Stimulated activated naive CD8-positive, alpha-beta T cell treated with anti-CD3 and anti-CD28 coated beads, Interleukin-15, Interleukin-2, amounts not matched to agents 100 ng/mL and 50 ng/mL, for 24 hours (primary cell): ENCODE results near the gene CALML4.
"Not testable (repeated sequence)": the region's sequence is repeated elsewhere in the genome, so short reads cannot be mapped to it uniquely, and the experiment has no call there.

Experiments
- H3K27ac Mint-ChIP-seq: one replicate; pipeline ENCODE4 v1.8.0; 2021; ENCODE audit warnings: mild to moderate bottlenecking, mixed read lengths
- H3K27me3 Mint-ChIP-seq: one replicate; pipeline ENCODE4 v1.8.0; 2021; ENCODE audit warnings: mixed read lengths
- H3K36me3 Mint-ChIP-seq: one replicate; pipeline ENCODE4 v1.8.0; 2021; ENCODE audit warnings: low read depth, mixed read lengths
- H3K4me1 Mint-ChIP-seq: one replicate; pipeline ENCODE4 v1.8.0; 2021; ENCODE audit warnings: low read depth, mixed read lengths
- H3K4me3 Mint-ChIP-seq: one replicate; pipeline ENCODE4 v1.8.0; 2021; ENCODE audit warnings: mild to moderate bottlenecking, mixed read lengths
- H3K9me3 Mint-ChIP-seq: one replicate; pipeline ENCODE4 v1.8.0; 2021; ENCODE audit warnings: mixed read lengths

CALML4 gene

DNA sequence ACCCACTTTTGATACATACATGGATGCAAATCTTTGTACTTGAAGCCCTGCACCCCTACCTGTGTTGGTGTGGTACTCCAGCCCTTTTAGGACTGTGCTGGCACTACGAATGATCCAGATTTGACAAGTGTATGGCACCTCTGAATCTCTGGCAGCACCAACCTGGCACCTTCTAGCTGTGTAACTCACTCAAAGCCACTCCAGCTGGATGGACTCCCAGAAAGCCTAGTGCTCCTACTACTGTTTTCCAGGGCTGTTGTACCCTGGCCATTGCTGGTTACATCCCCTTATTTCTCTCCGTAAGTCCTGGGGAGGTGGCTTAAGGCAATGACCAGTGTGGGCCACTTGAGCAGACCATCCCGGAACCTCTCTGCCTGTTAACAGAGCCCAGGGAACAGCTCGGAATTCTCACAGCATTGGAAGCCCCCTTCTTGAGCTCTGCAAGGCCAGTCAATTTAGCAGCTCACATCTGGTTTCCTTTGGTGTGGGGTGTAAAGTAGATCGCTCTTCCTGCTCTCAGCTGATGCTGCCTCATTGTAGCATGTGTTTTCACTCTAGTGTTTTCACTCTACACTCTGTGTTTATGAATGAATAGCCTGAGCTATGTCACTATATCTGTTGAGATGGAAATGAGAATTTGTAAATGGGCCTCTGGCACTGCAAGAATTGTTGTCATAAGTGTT is 12.2 kb downstream of the CALML4 start:
- no peak overlapping the region for H3K4me3 Mint-ChIP-seq
- peaks cover 61% of the 10 kb centered on the region for H3K36me3 Mint-ChIP-seq
- H3K27ac Mint-ChIP-seq, result no peak overlapping the region
- no peaks in the 10 kb centered on the region for H3K4me1 Mint-ChIP-seq
- H3K27me3 Mint-ChIP-seq, result no peaks in the 10 kb centered on the region
- no peaks in the 10 kb centered on the region for H3K9me3 Mint-ChIP-seq

GRCh38 chr15:68192117-68192516 is 13.0 kb downstream of the CALML4 start:
- Mint-ChIP-seq H3K4me1 (no peaks in the 10 kb centered on the region), H3K27ac (no peak overlapping the region), H3K9me3 (no peaks in the 10 kb centered on the region), H3K4me3 (no peak overlapping the region), H3K36me3 (peaks cover 60% of the 10 kb centered on the region), H3K27me3 (no peaks in the 10 kb centered on the region)

DNA sequence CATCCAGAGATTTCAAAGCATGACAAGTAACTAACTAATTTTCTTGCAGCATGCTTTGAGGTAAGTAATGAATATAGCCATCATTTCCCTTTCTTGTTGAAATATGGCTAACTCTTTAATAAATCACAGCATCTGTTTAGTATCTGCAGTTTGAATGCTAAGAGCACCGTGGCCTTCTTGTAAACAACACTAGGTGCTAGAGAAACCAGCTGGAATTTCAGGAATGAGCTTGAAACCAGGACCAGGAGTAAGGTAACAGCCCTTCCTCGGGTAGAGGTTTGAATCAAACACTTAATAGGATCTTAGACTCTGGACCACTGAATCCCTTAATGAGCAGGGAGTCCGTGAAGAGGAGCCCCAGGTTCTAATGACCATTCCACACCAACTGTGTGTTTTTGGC is 13.6 kb downstream of the CALML4 start:
- peaks cover 60% of the 10 kb centered on the region for H3K36me3 Mint-ChIP-seq
- no peak overlapping the region for H3K4me3 Mint-ChIP-seq
- H3K27me3 Mint-ChIP-seq, result no peaks in the 10 kb centered on the region
- H3K27ac Mint-ChIP-seq, result no peak overlapping the region
- H3K9me3 Mint-ChIP-seq, result no peaks in the 10 kb centered on the region
- H3K4me1 Mint-ChIP-seq, result no peaks in the 10 kb centered on the region

GRCh38 chr15:68190048-68190447 is 15.1 kb downstream of the CALML4 start:
- no peaks in the 10 kb centered on the region for H3K27me3 Mint-ChIP-seq

GRCh38 chr15:68188647-68189046 is 16.5 kb downstream of the CALML4 start:
- H3K4me3 Mint-ChIP-seq, result no peak overlapping the region
- peaks cover 3% of the 10 kb centered on the region for H3K4me1 Mint-ChIP-seq
- no peaks in the 10 kb centered on the region for H3K9me3 Mint-ChIP-seq
- H3K27ac Mint-ChIP-seq, result no peak overlapping the region
- H3K27me3 Mint-ChIP-seq, result no peaks in the 10 kb centered on the region
- H3K36me3 Mint-ChIP-seq, result peaks cover 68% of the 10 kb centered on the region

More at GRCh38 chr15:68190048-68190447, 15.1 kb downstream of the CALML4 start:
- H3K36me3 Mint-ChIP-seq, result peaks cover 66% of the 10 kb centered on the region
- H3K9me3 Mint-ChIP-seq, result no peaks in the 10 kb centered on the region
- H3K4me1 Mint-ChIP-seq, result no peaks in the 10 kb centered on the region
- no peak overlapping the region for H3K27ac Mint-ChIP-seq
- no peak overlapping the region for H3K4me3 Mint-ChIP-seq

- Mint-ChIP-seq H3K27me3 (no peaks in the 10 kb centered on the region), H3K4me1 (peaks cover 3% of the 10 kb centered on the region), H3K27ac (peak overlapping the region; percentile 64), H3K36me3 (peaks cover 70% of the 10 kb centered on the region), H3K9me3 (no peaks in the 10 kb centered on the region), H3K4me3 (no peak overlapping the region)
These were observed 17.6 kb downstream of the CALML4 start for GRCh38 chr15:68187559-68187958.

DNA sequence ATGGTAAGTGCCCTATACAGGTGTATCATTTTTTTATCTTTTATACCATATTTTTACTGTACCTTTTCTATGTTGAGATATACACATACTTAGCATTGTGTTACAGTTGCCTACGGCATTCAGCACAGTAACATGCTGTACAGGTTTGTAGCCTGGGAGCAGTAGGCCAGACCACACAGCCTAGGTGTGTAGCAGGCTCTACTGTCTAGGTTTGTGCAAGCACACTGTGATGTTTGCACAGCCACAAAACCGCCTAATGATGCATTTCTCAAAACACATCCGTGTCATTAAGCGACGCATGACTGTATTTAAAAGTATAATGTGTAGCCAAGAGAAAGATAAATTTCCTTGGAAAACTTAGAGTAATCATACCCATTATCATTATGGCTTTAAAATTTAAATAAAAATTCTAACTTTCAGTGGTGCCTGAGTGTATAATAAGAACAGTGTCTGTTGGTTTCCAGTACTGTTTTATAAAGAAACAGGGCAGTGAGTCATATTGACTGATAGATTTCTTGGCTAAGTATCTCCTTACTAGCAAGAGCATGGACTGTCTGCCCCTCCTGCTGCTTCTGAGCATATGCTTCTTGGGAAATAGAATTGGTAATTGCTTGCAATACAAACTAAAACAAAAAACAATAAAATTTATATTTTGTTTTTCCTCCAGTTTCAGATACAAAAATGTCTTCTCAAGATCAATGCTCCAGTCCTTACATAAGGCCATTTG is 18.3 kb downstream of the CALML4 start:
- Mint-ChIP-seq H3K36me3 (peaks cover 68% of the 10 kb centered on the region), H3K27me3 (no peaks in the 10 kb centered on the region), H3K4me3 (no peak overlapping the region), H3K4me1 (peaks cover 3% of the 10 kb centered on the region), H3K27ac (no peak overlapping the region), H3K9me3 (no peaks in the 10 kb centered on the region)

GRCh38 chr15:68184616-68185480 is 20.3 kb downstream of the CALML4 start:
- Mint-ChIP-seq H3K9me3 (no peaks in the 10 kb centered on the region), H3K36me3 (peaks cover 75% of the 10 kb centered on the region), H3K27me3 (no peaks in the 10 kb centered on the region), H3K27ac (peak overlapping the region; percentile 17), H3K4me1 (peaks cover 3% of the 10 kb centered on the region), H3K4me3 (no peak overlapping the region)

DNA sequence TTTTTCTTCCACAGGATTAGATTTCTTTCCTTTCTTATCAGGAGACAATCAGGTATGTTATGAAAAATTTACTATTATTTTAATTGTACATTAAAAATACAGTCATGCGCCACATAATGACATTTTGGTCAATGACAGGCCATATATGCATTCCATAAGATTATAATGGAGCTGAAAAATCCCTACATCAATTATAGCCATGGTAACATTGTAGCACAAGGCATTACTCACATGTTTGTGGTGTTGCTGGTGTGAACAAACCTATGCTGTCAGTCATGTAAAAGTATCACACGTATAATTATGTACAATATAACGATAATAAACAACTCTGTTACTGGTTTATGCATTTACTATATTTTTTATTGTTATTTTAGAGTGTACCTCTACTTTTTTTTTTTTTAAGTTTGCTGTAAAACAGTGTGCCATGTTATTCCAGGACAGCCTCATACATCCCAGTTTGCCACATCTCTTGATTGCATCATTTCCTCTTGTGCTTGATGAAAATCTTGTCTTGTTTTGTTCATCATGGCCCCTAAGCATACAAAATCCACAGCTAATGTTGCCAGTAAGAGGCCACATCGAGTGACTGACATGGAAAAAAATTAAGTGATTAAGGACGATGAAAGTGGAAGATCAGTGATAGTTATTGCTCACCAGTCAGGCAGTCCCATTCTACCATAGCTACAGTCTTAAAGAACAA is 21.4 kb downstream of the CALML4 start:
- peak overlapping the region; percentile 24 for H3K27ac Mint-ChIP-seq
- H3K4me1 Mint-ChIP-seq, result peaks cover 3% of the 10 kb centered on the region
- peaks cover 71% of the 10 kb centered on the region for H3K36me3 Mint-ChIP-seq
- H3K9me3 Mint-ChIP-seq, result no peaks in the 10 kb centered on the region
- no peak overlapping the region for H3K4me3 Mint-ChIP-seq
- H3K27me3 Mint-ChIP-seq, result no peaks in the 10 kb centered on the region

- no peak overlapping the region for H3K27ac Mint-ChIP-seq
These were observed 27.4 kb downstream of the CALML4 start for GRCh38 chr15:68177742-68178141.

GRCh38 chr15:68176601-68177000 is 28.5 kb downstream of the CALML4 start:
- peaks cover 56% of the 10 kb centered on the region for H3K36me3 Mint-ChIP-seq
- H3K9me3 Mint-ChIP-seq, result no peaks in the 10 kb centered on the region
- no peak overlapping the region for H3K27ac Mint-ChIP-seq

More at GRCh38 chr15:68177742-68178141, 27.4 kb downstream of the CALML4 start:
- Mint-ChIP-seq H3K4me3 (no peak overlapping the region), H3K9me3 (no peaks in the 10 kb centered on the region), H3K4me1 (no peaks in the 10 kb centered on the region), H3K36me3 (peaks cover 57% of the 10 kb centered on the region), H3K27me3 (no peaks in the 10 kb centered on the region)

DNA sequence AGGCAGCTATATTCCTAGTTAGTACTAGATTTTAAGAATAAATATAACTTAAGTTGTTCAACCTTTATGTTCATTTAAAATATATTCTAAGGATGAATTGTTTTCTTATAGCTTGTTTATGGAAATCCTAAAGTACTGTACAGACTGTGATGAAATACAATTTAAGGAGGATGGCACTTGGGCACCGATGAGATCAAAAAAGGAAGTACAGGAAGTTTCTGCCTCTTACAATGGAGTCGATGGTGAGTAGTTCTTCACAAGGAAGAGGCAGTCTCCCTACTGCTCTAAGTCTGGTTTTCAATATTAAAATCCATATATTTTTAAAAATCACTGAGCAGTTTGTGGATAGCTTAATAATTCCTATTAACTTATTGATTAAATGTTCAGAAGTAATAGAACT is 29.6 kb downstream of the CALML4 start:
- Mint-ChIP-seq H3K36me3 (peaks cover 54% of the 10 kb centered on the region), H3K9me3 (no peaks in the 10 kb centered on the region), H3K27ac (no peak overlapping the region), H3K4me3 (no peak overlapping the region), H3K27me3 (no peaks in the 10 kb centered on the region), H3K4me1 (no peaks in the 10 kb centered on the region)

More at GRCh38 chr15:68176601-68177000, 28.5 kb downstream of the CALML4 start:
- H3K4me3 Mint-ChIP-seq, result no peak overlapping the region
- H3K27me3 Mint-ChIP-seq, result no peaks in the 10 kb centered on the region
- H3K4me1 Mint-ChIP-seq, result no peaks in the 10 kb centered on the region

DNA sequence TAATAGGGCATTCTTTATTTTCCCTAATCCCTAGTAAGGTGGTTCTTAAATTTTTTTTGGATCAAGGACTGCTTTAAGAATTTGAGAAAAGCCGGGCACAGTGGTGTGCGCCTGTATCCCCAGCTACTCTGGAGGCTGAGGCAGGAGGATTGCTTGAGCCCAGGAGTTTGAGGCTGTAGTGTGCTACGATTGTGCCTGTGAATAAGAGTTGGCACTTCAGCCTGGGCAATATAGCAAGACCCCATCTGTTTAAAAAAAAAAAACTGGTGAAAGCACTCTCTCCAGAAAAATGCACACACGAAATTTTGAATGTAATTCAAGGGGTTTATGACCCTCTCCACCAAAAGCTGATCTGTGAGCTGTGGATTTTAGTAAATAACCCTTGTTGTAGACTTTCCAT is 32.0 kb downstream of the CALML4 start:
- H3K4me3 Mint-ChIP-seq, result no peak overlapping the region
- H3K9me3 Mint-ChIP-seq, result no peaks in the 10 kb centered on the region
- H3K27ac Mint-ChIP-seq, result no peak overlapping the region
- no peaks in the 10 kb centered on the region for H3K4me1 Mint-ChIP-seq
- H3K36me3 Mint-ChIP-seq, result peaks cover 39% of the 10 kb centered on the region
- no peaks in the 10 kb centered on the region for H3K27me3 Mint-ChIP-seq

DNA sequence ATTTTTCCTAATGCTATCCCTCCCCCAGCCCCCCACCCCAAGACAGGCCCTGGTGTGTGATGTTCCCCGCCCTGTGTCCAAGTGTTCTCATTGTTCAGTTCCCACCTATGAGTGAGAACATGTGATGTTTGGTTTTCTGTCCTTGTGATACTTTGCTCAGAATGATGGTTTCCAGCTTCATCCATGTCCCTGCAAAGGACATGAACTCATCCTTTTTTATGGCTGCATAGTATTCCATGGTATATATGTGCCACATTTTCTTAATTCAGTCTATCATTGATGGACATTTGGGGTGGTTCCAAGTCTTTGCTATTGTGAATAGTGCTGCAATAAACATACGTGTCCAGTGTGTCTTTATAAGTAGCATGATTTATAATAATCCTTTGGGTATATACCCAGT is 33.1 kb downstream of the CALML4 start:
- H3K4me1 Mint-ChIP-seq, H3K27me3 Mint-ChIP-seq, H3K4me3 Mint-ChIP-seq, H3K9me3 Mint-ChIP-seq, H3K27ac Mint-ChIP-seq: not testable (repeated sequence)
- peaks cover 29% of the 10 kb centered on the region for H3K36me3 Mint-ChIP-seq
